GM21360 (cell line): ENCODE data around the gene FBRSL1.
A peak's percentile ranks its signal among the peaks of the same experiment; 100 is the strongest.
"Not testable (repeated sequence)": the region's sequence is repeated elsewhere in the genome, so short reads cannot be mapped to it uniquely, and the experiment has no call there.

Experiments used
- ATAC-seq: cut with Tn5 transposase; IDR thresholded peaks from one replicate; pipeline ENCODE4 v1.9.1; 2021; ENCODE audit warnings: mild to moderate bottlenecking, moderate library complexity; ENCODE audit not compliant: unreplicated experiment

The FBRSL1 gene

GRCh38 chr12:132489602-132490266 is at the start of gene FBRSL1:
FBRSL1 (plus strand) TSS chr12:132490151.
- peak; percentile 47 for ATAC-seq

GRCh38 chr12:132440420-132440819 is 49.5 kb upstream of the FBRSL1 start:
- not testable (repeated sequence) for ATAC-seq

GRCh38 chr12:132441871-132442863 is 47.8 kb upstream of the FBRSL1 start:
- no peak for ATAC-seq

GRCh38 chr12:132443091-132443490 is 46.9 kb upstream of the FBRSL1 start:
- no peak for ATAC-seq

- ATAC-seq = no peak
Measured at GRCh38 chr12:132444283-132444682, 45.7 kb upstream of the FBRSL1 start.

- ATAC-seq = no peak
Measured at GRCh38 chr12:132444957-132445883, 44.7 kb upstream of the FBRSL1 start.

- no peak for ATAC-seq
Measured at GRCh38 chr12:132445884-132446632, 43.9 kb upstream of the FBRSL1 start.

- ATAC-seq = no peak
Measured at GRCh38 chr12:132446633-132447326, 43.2 kb upstream of the FBRSL1 start.

GRCh38 chr12:132447327-132447720 is 42.6 kb upstream of the FBRSL1 start:
- ATAC-seq = no peak

- ATAC-seq = no peak
Measured at GRCh38 chr12:132447731-132448462, 42.1 kb upstream of the FBRSL1 start.

GRCh38 chr12:132448463-132448820 is 41.5 kb upstream of the FBRSL1 start:
- no peak for ATAC-seq

- ATAC-seq = peak; percentile 61
Measured at GRCh38 chr12:132449565-132450417, 40.2 kb upstream of the FBRSL1 start.

- no peak for ATAC-seq
Measured at GRCh38 chr12:132450418-132451171, 39.4 kb upstream of the FBRSL1 start.

GRCh38 chr12:132451172-132451835 is 38.6 kb upstream of the FBRSL1 start:
- ATAC-seq = no peak

GRCh38 chr12:132451836-132452195 is 38.1 kb upstream of the FBRSL1 start:
- ATAC-seq = no peak

GRCh38 chr12:132452596-132453350 is 37.2 kb upstream of the FBRSL1 start:
- no peak for ATAC-seq
